Activated CD4-positive, alpha-beta T cell treated with anti-CD3 and anti-CD28 coated beads, Interleukin-2, amount 10 ng/mL, durations not matched to agents 7 days and 5 days (primary cell): ENCODE results near the gene MAGEB4. TPM values are rescaled to one million over a fixed set of nuclear protein-coding genes. Genes with fewer than 3 reads are reported as not detected.
"Not testable (repeated sequence)": the region's sequence is repeated elsewhere in the genome, so short reads cannot be mapped to it uniquely, and the experiment has no call there.

Source experiments
- CTCF ChIA-PET: fragments of 350-600 bp; sonication (Branson Sonifier 250); formaldehyde crosslinking; loops from one replicate; lab custom pipeline; 2021; ENCODE audit warnings: antibody characterized with exemption; lab: Charles Lee
- POLR2A ChIA-PET: fragments of 350-600 bp; sonication (Branson Sonifier 250); formaldehyde crosslinking; loops from one replicate; lab custom pipeline; 2021; ENCODE audit warnings: antibody characterized with exemption; lab: Charles Lee
- DNase-seq: peaks from one replicate; pipeline ENCODE4 v3.0.0-alpha.2; 2020
- H3K27ac Mint-ChIP-seq: one replicate; pipeline ENCODE4 v1.8.0; 2021; ENCODE audit warnings: mild to moderate bottlenecking, moderate library complexity, mixed read lengths
- H3K27me3 Mint-ChIP-seq: one replicate; pipeline ENCODE4 v1.8.0; 2021; ENCODE audit warnings: mixed read lengths
- H3K36me3 Mint-ChIP-seq: one replicate; pipeline ENCODE4 v1.8.0; 2021; ENCODE audit warnings: low read depth, mixed read lengths
- H3K4me1 Mint-ChIP-seq: one replicate; pipeline ENCODE4 v1.8.0; 2021; ENCODE audit warnings: mixed read lengths
- H3K4me3 Mint-ChIP-seq: one replicate; pipeline ENCODE4 v1.8.0; 2021; ENCODE audit warnings: mild to moderate bottlenecking, moderate library complexity, mixed read lengths
- H3K9me3 Mint-ChIP-seq: one replicate; pipeline ENCODE4 v1.8.0; 2021; ENCODE audit warnings: mixed read lengths
- total RNA-seq, 2 experiments: library from RNA; stranded (reverse); gene quantifications; one replicate each; pipeline ENCODE4 v1.2.3, GENCODE V29; 2021

Gene MAGEB4
- not detected for total RNA-seq

GRCh38 chrX:30241724-30242415 lies at the start of gene MAGEB4:
Gene MAGEB4, plus strand, starts transcription at chrX:30242000. Its CDS starts 136 bp downstream, at chrX:30242136.
- H3K27ac Mint-ChIP-seq, result no peak within 1 kb of the TSS
- no peak within 1 kb of the TSS for H3K4me3 Mint-ChIP-seq
- POLR2A ChIA-PET, result no interaction called here
- no peaks in the 10 kb centered on the region for H3K9me3 Mint-ChIP-seq
- H3K4me1 Mint-ChIP-seq, result no peaks in the 10 kb centered on the region
- no peaks in the 10 kb centered on the region for H3K36me3 Mint-ChIP-seq
- no peaks in the 10 kb centered on the region for H3K27me3 Mint-ChIP-seq
- CTCF ChIA-PET, result interaction anchor here (0.6 kb wide), 1 partner anchor 59 kb away, joined by 3 read pairs; no protein-coding TSS in a partner anchor
- no peak for DNase-seq

GRCh38 chrX:30193910-30194309 lies 47.9 kb upstream of the MAGEB4 start:
- CTCF ChIA-PET, result interaction anchor here (0.7 kb wide), 1 partner anchor 13 kb away, joined by 5 read pairs; no protein-coding TSS in a partner anchor
- H3K9me3 Mint-ChIP-seq, H3K36me3 Mint-ChIP-seq, H3K27ac Mint-ChIP-seq, H3K4me1 Mint-ChIP-seq, DNase-seq, H3K4me3 Mint-ChIP-seq, POLR2A ChIA-PET, H3K27me3 Mint-ChIP-seq: not testable (repeated sequence)

GRCh38 chrX:30196322-30196721 lies 45.5 kb upstream of the MAGEB4 start:
- Mint-ChIP-seq H3K9me3 (no peaks in the 10 kb centered on the region), H3K36me3 (no peaks in the 10 kb centered on the region), H3K27ac (no peak overlapping the region), H3K4me1 (no peaks in the 10 kb centered on the region), H3K27me3 (no peaks in the 10 kb centered on the region), H3K4me3 (no peak overlapping the region)
- POLR2A ChIA-PET, result no interaction called here
- CTCF ChIA-PET, result no interaction called here
- DNase-seq, result no peak

GRCh38 chrX:30212172-30212571 lies 29.6 kb upstream of the MAGEB4 start:
- DNase-seq, result no peak
- no peak overlapping the region for H3K4me3 Mint-ChIP-seq
- no peaks in the 10 kb centered on the region for H3K36me3 Mint-ChIP-seq
- H3K4me1 Mint-ChIP-seq, result no peaks in the 10 kb centered on the region
- no peaks in the 10 kb centered on the region for H3K27me3 Mint-ChIP-seq
- CTCF ChIA-PET, result interaction anchor here (0.6 kb wide), 1 partner anchor 65 kb away, joined by 4 read pairs; no protein-coding TSS in a partner anchor
- POLR2A ChIA-PET, result no interaction called here
- no peak overlapping the region for H3K27ac Mint-ChIP-seq
- no peaks in the 10 kb centered on the region for H3K9me3 Mint-ChIP-seq

GRCh38 chrX:30215357-30215843 lies 26.4 kb upstream of the MAGEB4 start, which contains the start of gene MAGEB2:
Gene MAGEB2, plus strand, starts transcription at chrX:30215563. Its CDS starts 3,018 bp downstream, at chrX:30218581.
- POLR2A ChIA-PET, result no interaction called here
- Mint-ChIP-seq H3K4me3 (no peak within 1 kb of the TSS), H3K36me3 (no peaks in the 10 kb centered on the region), H3K9me3 (no peaks in the 10 kb centered on the region), H3K4me1 (no peaks in the 10 kb centered on the region), H3K27me3 (no peaks in the 10 kb centered on the region), H3K27ac (no peak within 1 kb of the TSS)
- no peak for DNase-seq
- CTCF ChIA-PET, result no interaction called here

- Mint-ChIP-seq H3K9me3 (no peaks in the 10 kb centered on the region), H3K27me3 (no peaks in the 10 kb centered on the region), H3K27ac (no peak overlapping the region), H3K4me3 (no peak overlapping the region), H3K4me1 (no peaks in the 10 kb centered on the region), H3K36me3 (no peaks in the 10 kb centered on the region)
- ChIA-PET CTCF (no interaction called here), POLR2A (no interaction called here)
- DNase-seq, result no peak
Observed at GRCh38 chrX:30217465-30217864, 24.3 kb upstream of the MAGEB4 start.

- no peaks in the 10 kb centered on the region for H3K9me3 Mint-ChIP-seq
- POLR2A ChIA-PET, result no interaction called here
- DNase-seq, result no peak
- no peaks in the 10 kb centered on the region for H3K36me3 Mint-ChIP-seq
- CTCF ChIA-PET, result no interaction called here
- no peak overlapping the region for H3K4me3 Mint-ChIP-seq
- no peaks in the 10 kb centered on the region for H3K4me1 Mint-ChIP-seq
- no peaks in the 10 kb centered on the region for H3K27me3 Mint-ChIP-seq
- H3K27ac Mint-ChIP-seq, result no peak overlapping the region
Observed at GRCh38 chrX:30219372-30219771, 22.4 kb upstream of the MAGEB4 start.

- DNase-seq, result no peak
- H3K27ac Mint-ChIP-seq, result no peak overlapping the region
- no peaks in the 10 kb centered on the region for H3K4me1 Mint-ChIP-seq
- no peaks in the 10 kb centered on the region for H3K36me3 Mint-ChIP-seq
- ChIA-PET POLR2A (no interaction called here), CTCF (no interaction called here)
- no peaks in the 10 kb centered on the region for H3K9me3 Mint-ChIP-seq
- no peaks in the 10 kb centered on the region for H3K27me3 Mint-ChIP-seq
- H3K4me3 Mint-ChIP-seq, result no peak overlapping the region
Observed at GRCh38 chrX:30220661-30221060, 21.1 kb upstream of the MAGEB4 start.

- no peaks in the 10 kb centered on the region for H3K27me3 Mint-ChIP-seq
- no peaks in the 10 kb centered on the region for H3K9me3 Mint-ChIP-seq
- CTCF ChIA-PET, result no interaction called here
- H3K27ac Mint-ChIP-seq, result no peak overlapping the region
- DNase-seq, result no peak
- POLR2A ChIA-PET, result no interaction called here
- no peak overlapping the region for H3K4me3 Mint-ChIP-seq
- no peaks in the 10 kb centered on the region for H3K4me1 Mint-ChIP-seq
- no peaks in the 10 kb centered on the region for H3K36me3 Mint-ChIP-seq
Observed at GRCh38 chrX:30224536-30224935, 17.3 kb upstream of the MAGEB4 start.

GRCh38 chrX:30228526-30228925 lies 13.3 kb upstream of the MAGEB4 start:
- ChIA-PET CTCF (no interaction called here), POLR2A (no interaction called here)
- H3K36me3 Mint-ChIP-seq, result no peaks in the 10 kb centered on the region
- H3K9me3 Mint-ChIP-seq, result no peaks in the 10 kb centered on the region
- no peak overlapping the region for H3K4me3 Mint-ChIP-seq
- no peak overlapping the region for H3K27ac Mint-ChIP-seq
- no peaks in the 10 kb centered on the region for H3K4me1 Mint-ChIP-seq
- no peak for DNase-seq
- H3K27me3 Mint-ChIP-seq, result no peaks in the 10 kb centered on the region

GRCh38 chrX:30230395-30230794 lies 11.4 kb upstream of the MAGEB4 start, which contains the start of gene MAGEB3:
Gene MAGEB3, plus strand, starts transcription at chrX:30230657. Its CDS starts 5,268 bp downstream, at chrX:30235925.
- H3K36me3 Mint-ChIP-seq, result no peaks in the 10 kb centered on the region
- no peak within 1 kb of the TSS for H3K4me3 Mint-ChIP-seq
- H3K27me3 Mint-ChIP-seq, result no peaks in the 10 kb centered on the region
- ChIA-PET CTCF (no interaction called here), POLR2A (no interaction called here)
- no peak for DNase-seq
- H3K27ac Mint-ChIP-seq, result no peak within 1 kb of the TSS
- no peaks in the 10 kb centered on the region for H3K4me1 Mint-ChIP-seq
- H3K9me3 Mint-ChIP-seq, result no peaks in the 10 kb centered on the region

GRCh38 chrX:30246769-30247489 lies 5.1 kb downstream of the MAGEB4 start, which contains the start of gene MAGEB1:
Gene MAGEB1, plus strand, starts transcription at chrX:30247146. Its CDS starts 3,348 bp downstream, at chrX:30250494.
- no peak within 1 kb of the TSS for H3K27ac Mint-ChIP-seq
- H3K4me1 Mint-ChIP-seq, result no peaks in the 10 kb centered on the region
- ChIA-PET CTCF (no interaction called here), POLR2A (no interaction called here)
- no peaks in the 10 kb centered on the region for H3K36me3 Mint-ChIP-seq
- DNase-seq, result no peak
- H3K9me3 Mint-ChIP-seq, result no peaks in the 10 kb centered on the region
- no peaks in the 10 kb centered on the region for H3K27me3 Mint-ChIP-seq
- no peak within 1 kb of the TSS for H3K4me3 Mint-ChIP-seq

GRCh38 chrX:30248854-30249253 lies 7.1 kb downstream of the MAGEB4 start:
- H3K4me1 Mint-ChIP-seq, result no peaks in the 10 kb centered on the region
- no peak overlapping the region for H3K4me3 Mint-ChIP-seq
- POLR2A ChIA-PET, result no interaction called here
- H3K27me3 Mint-ChIP-seq, result no peaks in the 10 kb centered on the region
- no peaks in the 10 kb centered on the region for H3K9me3 Mint-ChIP-seq
- no peaks in the 10 kb centered on the region for H3K36me3 Mint-ChIP-seq
- DNase-seq, result no peak
- CTCF ChIA-PET, result no interaction called here
- no peak overlapping the region for H3K27ac Mint-ChIP-seq
